Hepatocyte (in vitro differentiated cells): ENCODE data around the gene GALNT15. TPM values are rescaled to one million over a fixed set of nuclear protein-coding genes. Genes with fewer than 3 reads are reported as not detected.

Experiments
- DNase-seq: peaks from one replicate; pipeline ENCODE4 v3.0.0-alpha.2; 2016; ENCODE audit warnings: low spot score
- H2AFZ ChIP-seq: fragments of 200-600 bp; sonication (generic); 2 replicates; pipeline ENCODE4 v1.6.0; 2016; ENCODE audit warnings: antibody characterized with exemption, mild to moderate bottlenecking
- H3K27ac ChIP-seq: fragments of 200-600 bp; sonication (generic); 2 replicates; pipeline ENCODE4 v1.5.1; 2016; ENCODE audit warnings: mild to moderate bottlenecking
- H3K27me3 ChIP-seq: fragments of 200-600 bp; sonication (generic); 2 replicates; pipeline ENCODE4 v1.6.1; 2016
- H3K36me3 ChIP-seq: fragments of 200-600 bp; sonication (generic); replicated peaks from 2 replicates; pipeline ENCODE4 v1.5.1; 2016; ENCODE audit warnings: low read depth; ENCODE audit not compliant: insufficient read depth
- H3K4me1 ChIP-seq: fragments of 200-600 bp; sonication (generic); 2 replicates; pipeline ENCODE4 v1.5.1; 2016; ENCODE audit warnings: mild to moderate bottlenecking, moderate library complexity; ENCODE audit not compliant: insufficient read depth
- H3K4me2 ChIP-seq: fragments of 200-600 bp; sonication (generic); 2 replicates; pipeline ENCODE4 v1.6.0; 2016
- H3K4me3 ChIP-seq: fragments of 200-600 bp; sonication (generic); 2 replicates; pipeline ENCODE4 v1.5.1; 2016; ENCODE audit warnings: mild to moderate bottlenecking
- H3K79me2 ChIP-seq: fragments of 200-600 bp; sonication (generic); 2 replicates; pipeline ENCODE4 v1.6.0; 2017; ENCODE audit warnings: mild to moderate bottlenecking
- H3K9me2 ChIP-seq: fragments of 200-600 bp; sonication (generic); replicated peaks from 2 replicates; pipeline ENCODE4 v1.6.0; 2017; ENCODE audit warnings: mild to moderate bottlenecking; ENCODE audit not compliant: insufficient read depth
- H3K9me3 ChIP-seq: fragments of 200-600 bp; sonication (generic); 2 replicates; pipeline ENCODE4 v1.5.1; 2016; ENCODE audit warnings: low read depth, mild to moderate bottlenecking
- H4K20me1 ChIP-seq: fragments of 200-600 bp; sonication (generic); 2 replicates; pipeline ENCODE4 v1.6.0; 2016; ENCODE audit warnings: mild to moderate bottlenecking; ENCODE audit not compliant: insufficient read depth, poor library complexity, severe bottlenecking
- CTCF ChIP-seq: fragments of 200-600 bp; sonication (generic); IDR thresholded peaks from 2 replicates; pipeline ENCODE4 v1.5.1; 2016; ENCODE audit warnings: antibody characterized with exemption, mild to moderate bottlenecking; ENCODE audit not compliant: poor library complexity
- EZH2 ChIP-seq: fragments of 200-600 bp; sonication (generic); IDR thresholded peaks from 2 replicates; pipeline ENCODE4 v1.6.1; 2016; ENCODE audit warnings: antibody characterized with exemption, mild to moderate bottlenecking, borderline replicate concordance
- EZH2phosphoT487 ChIP-seq: fragments of 200-600 bp; sonication (generic); IDR thresholded peaks from one replicate; pipeline ENCODE4 v1.6.1; 2018; ENCODE audit warnings: antibody characterized with exemption, mild to moderate bottlenecking, low read depth, moderate library complexity; ENCODE audit not compliant: unreplicated experiment, severe bottlenecking
- WGBS: methylation state at CpG from one replicate; pipeline ENCODE4 v1.1.6; 2016; ENCODE audit warnings: low lambda C conversion rate; ENCODE audit errors: missing lambda C conversion rate; 5-methylcytosine and 5-hydroxymethylcytosine counted together
- polyA plus RNA-seq: library from polyadenylated mRNA; unstranded; fragments of >200 nt; fragmentation: Nextera tagmentation; extraction: Ambion mirVana; gene quantifications from 2 replicates; pipeline ENCODE4 v1.2.1, GENCODE V29; 2016
- total RNA-seq: library from RNA; depleted of rRNA; stranded (reverse); fragments of >200 nt; gene quantifications from 2 replicates; pipeline ENCODE4 v1.2.3, GENCODE V29; 2014

GALNT15 gene
- total and polyA plus RNA-seq, 2 experiments from 2014 or later, result 1.1 to 1.4 TPM

GRCh38 chr3:16134173-16134928, 40.1 kb upstream of the GALNT15 start:
- no peaks in the 10 kb centered on the region for H3K9me2 ChIP-seq
- no peaks in the 10 kb centered on the region for H3K9me3 ChIP-seq
- H2AFZ ChIP-seq, result no peak overlapping the region
- no peaks in the 10 kb centered on the region for H3K27me3 ChIP-seq
- no peak for DNase-seq
- no peaks in the 10 kb centered on the region for H4K20me1 ChIP-seq
- no peaks in the 10 kb centered on the region for H3K36me3 ChIP-seq
- no peak overlapping the region for H3K4me2 ChIP-seq
- TF ChIP-seq EZH2, result no peak
- TF ChIP-seq CTCF, result no peak
- no peak for TF ChIP-seq EZH2phosphoT487
- H3K27ac ChIP-seq, result no peak overlapping the region
- no peaks in the 10 kb centered on the region for H3K79me2 ChIP-seq
- no peaks in the 10 kb centered on the region for H3K4me1 ChIP-seq
- H3K4me3 ChIP-seq, result no peak overlapping the region
- 69% methylated on average over 6 of the region's 6 CpGs for WGBS

DNA sequence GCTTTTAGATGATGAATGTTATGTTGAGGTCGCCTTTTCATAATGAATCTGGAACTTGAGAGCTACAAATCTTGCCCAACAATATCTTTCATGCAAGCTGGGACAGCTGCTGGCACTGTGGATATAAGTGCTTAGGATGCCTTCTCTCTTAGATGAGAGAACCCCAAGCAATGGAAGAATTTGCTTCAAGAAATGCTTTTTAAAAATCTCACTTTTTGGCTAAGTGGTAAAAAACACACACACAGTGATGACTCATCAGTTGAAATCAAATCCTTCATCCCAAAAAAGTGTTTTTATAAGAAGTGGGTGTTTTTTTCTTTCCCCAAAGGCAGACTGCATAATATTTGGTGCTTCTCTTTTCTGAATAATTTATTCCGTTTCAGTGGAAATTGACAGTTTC, 38.4 kb upstream of the GALNT15 start:
- TF ChIP-seq CTCF (no peak), EZH2phosphoT487 (no peak), EZH2 (no peak)
- H3K4me3 ChIP-seq, result no peak overlapping the region
- H3K27ac ChIP-seq, result no peak overlapping the region
- no peaks in the 10 kb centered on the region for H3K9me3 ChIP-seq
- H3K4me1 ChIP-seq, result no peaks in the 10 kb centered on the region
- H2AFZ ChIP-seq, result no peak overlapping the region
- H4K20me1 ChIP-seq, result no peaks in the 10 kb centered on the region
- H3K79me2 ChIP-seq, result no peaks in the 10 kb centered on the region
- no peaks in the 10 kb centered on the region for H3K27me3 ChIP-seq
- no peaks in the 10 kb centered on the region for H3K9me2 ChIP-seq
- DNase-seq, result no peak
- no peaks in the 10 kb centered on the region for H3K36me3 ChIP-seq
- 42% methylated on average over 2 of the region's 2 CpGs for WGBS
- no peak overlapping the region for H3K4me2 ChIP-seq

GRCh38 chr3:16137044-16137443, 37.4 kb upstream of the GALNT15 start:
- no peak overlapping the region for H3K27ac ChIP-seq
- WGBS, result 56% methylated on average over 1 of the region's 1 CpG
- H2AFZ ChIP-seq, result no peak overlapping the region
- no peaks in the 10 kb centered on the region for H3K36me3 ChIP-seq
- no peak overlapping the region for H3K4me3 ChIP-seq
- no peaks in the 10 kb centered on the region for H3K79me2 ChIP-seq
- DNase-seq, result no peak
- H3K4me1 ChIP-seq, result no peaks in the 10 kb centered on the region
- H3K27me3 ChIP-seq, result no peaks in the 10 kb centered on the region
- no peaks in the 10 kb centered on the region for H3K9me2 ChIP-seq
- no peak overlapping the region for H3K4me2 ChIP-seq
- no peaks in the 10 kb centered on the region for H4K20me1 ChIP-seq
- no peaks in the 10 kb centered on the region for H3K9me3 ChIP-seq
- TF ChIP-seq EZH2phosphoT487, result no peak
- no peak for TF ChIP-seq EZH2
- TF ChIP-seq CTCF, result no peak

GRCh38 chr3:16137977-16138376, 36.5 kb upstream of the GALNT15 start:
- no peak overlapping the region for H2AFZ ChIP-seq
- H3K27me3 ChIP-seq, result no peaks in the 10 kb centered on the region
- WGBS, result 96% methylated on average over 6 of the region's 6 CpGs
- H3K9me2 ChIP-seq, result no peaks in the 10 kb centered on the region
- H4K20me1 ChIP-seq, result no peaks in the 10 kb centered on the region
- H3K4me1 ChIP-seq, result no peaks in the 10 kb centered on the region
- no peak overlapping the region for H3K4me3 ChIP-seq
- H3K36me3 ChIP-seq, result no peaks in the 10 kb centered on the region
- no peaks in the 10 kb centered on the region for H3K79me2 ChIP-seq
- no peak overlapping the region for H3K4me2 ChIP-seq
- H3K27ac ChIP-seq, result no peak overlapping the region
- TF ChIP-seq EZH2phosphoT487 (no peak), EZH2 (no peak), CTCF (no peak)
- H3K9me3 ChIP-seq, result no peaks in the 10 kb centered on the region
- DNase-seq, result no peak
